OCI-LY7 (cell line): ENCODE measurements around the gene PRELID3B.

Experiments used
- EZH2phosphoT487 ChIP-seq: fragments of 200-600 bp; sonication (generic); IDR thresholded peaks from 2 replicates; pipeline ENCODE4 v1.6.1; 2018; ENCODE audit warnings: low read depth, borderline replicate concordance, mild to moderate bottlenecking, mixed run types, antibody characterized with exemption, low read length, moderate library complexity, mixed read lengths
- TF ChIP-seq, protein P1 (sequence below): fragments of 200-600 bp; sonication (generic); conservative IDR thresholded peaks from 2 replicates; pipeline ENCODE4 v1.5.1; 2014; ENCODE audit warnings: mild to moderate bottlenecking, antibody characterized with exemption, low read length, moderate library complexity, mixed read lengths

DNA sequence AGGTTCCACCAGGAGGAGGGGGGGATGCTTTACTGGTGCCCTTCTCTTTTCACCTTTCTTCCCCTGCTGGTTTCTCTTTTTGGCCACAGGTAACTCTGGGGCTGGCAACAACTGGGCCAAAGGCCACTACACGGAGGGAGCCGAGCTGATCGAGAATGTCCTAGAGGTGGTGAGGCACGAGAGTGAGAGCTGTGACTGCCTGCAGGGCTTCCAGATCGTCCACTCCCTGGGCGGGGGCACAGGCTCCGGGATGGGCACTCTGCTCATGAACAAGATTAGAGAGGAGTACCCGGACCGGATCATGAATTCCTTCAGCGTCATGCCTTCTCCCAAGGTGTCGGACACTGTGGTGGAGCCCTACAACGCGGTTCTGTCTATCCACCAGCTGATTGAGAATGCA lies 19.0 kb downstream of the PRELID3B start:
- TF ChIP-seq, protein P1, sequence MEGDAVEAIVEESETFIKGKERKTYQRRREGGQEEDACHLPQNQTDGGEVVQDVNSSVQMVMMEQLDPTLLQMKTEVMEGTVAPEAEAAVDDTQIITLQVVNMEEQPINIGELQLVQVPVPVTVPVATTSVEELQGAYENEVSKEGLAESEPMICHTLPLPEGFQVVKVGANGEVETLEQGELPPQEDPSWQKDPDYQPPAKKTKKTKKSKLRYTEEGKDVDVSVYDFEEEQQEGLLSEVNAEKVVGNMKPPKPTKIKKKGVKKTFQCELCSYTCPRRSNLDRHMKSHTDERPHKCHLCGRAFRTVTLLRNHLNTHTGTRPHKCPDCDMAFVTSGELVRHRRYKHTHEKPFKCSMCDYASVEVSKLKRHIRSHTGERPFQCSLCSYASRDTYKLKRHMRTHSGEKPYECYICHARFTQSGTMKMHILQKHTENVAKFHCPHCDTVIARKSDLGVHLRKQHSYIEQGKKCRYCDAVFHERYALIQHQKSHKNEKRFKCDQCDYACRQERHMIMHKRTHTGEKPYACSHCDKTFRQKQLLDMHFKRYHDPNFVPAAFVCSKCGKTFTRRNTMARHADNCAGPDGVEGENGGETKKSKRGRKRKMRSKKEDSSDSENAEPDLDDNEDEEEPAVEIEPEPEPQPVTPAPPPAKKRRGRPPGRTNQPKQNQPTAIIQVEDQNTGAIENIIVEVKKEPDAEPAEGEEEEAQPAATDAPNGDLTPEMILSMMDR = no peak
- no peak for TF ChIP-seq EZH2phosphoT487
